Adipocyte (in vitro differentiated cells): ENCODE data around the gene MCC.

Experiments
- DNase-seq: peaks from one replicate; pipeline ENCODE4 v3.0.0-alpha.2; 2015; ENCODE audit warnings: low read depth
- H3K27me3 ChIP-seq: replicated peaks from 2 replicates; pipeline ENCODE4 v1.7.0; 2013; ENCODE audit warnings: mild to moderate bottlenecking, low read length, moderate library complexity; ENCODE audit not compliant: control insufficient read depth, insufficient read depth
- H3K36me3 ChIP-seq: 2 replicates; pipeline ENCODE4 v1.7.0; 2013; ENCODE audit warnings: low read length, mild to moderate bottlenecking, moderate library complexity; ENCODE audit not compliant: control insufficient read depth, insufficient read depth, severe bottlenecking
- H3K4me1 ChIP-seq: 2 replicates; pipeline ENCODE4 v1.7.0; 2013; ENCODE audit warnings: mild to moderate bottlenecking, low read length, moderate library complexity; ENCODE audit not compliant: control insufficient read depth, insufficient read depth
- H3K4me3 ChIP-seq: 2 replicates; pipeline ENCODE4 v1.7.0; 2013; ENCODE audit warnings: mild to moderate bottlenecking, low read length, moderate library complexity
- H3K9ac ChIP-seq: 2 replicates; pipeline ENCODE4 v1.7.0; 2013; ENCODE audit warnings: mild to moderate bottlenecking, low read length, moderate library complexity
- H3K9me3 ChIP-seq: 2 replicates; pipeline ENCODE4 v1.7.0; 2013; ENCODE audit warnings: mild to moderate bottlenecking, low read length, moderate library complexity; ENCODE audit not compliant: control insufficient read depth

The MCC gene

GRCh38 chr5:113281194-113281593 lies 207.1 kb downstream of the MCC start:
- no peak overlapping the region for H3K4me3 ChIP-seq
- H3K9ac ChIP-seq: no peak overlapping the region
- no peak for DNase-seq
- H3K4me1 ChIP-seq: peaks cover 20% of the 10 kb centered on the region
- no peaks in the 10 kb centered on the region for H3K9me3 ChIP-seq
- no peaks in the 10 kb centered on the region for H3K36me3 ChIP-seq
- H3K27me3 ChIP-seq: no peaks in the 10 kb centered on the region

- Histone ChIP-seq H3K9ac (no peak overlapping the region), H3K4me3 (no peak overlapping the region), H3K9me3 (no peaks in the 10 kb centered on the region), H3K36me3 (no peaks in the 10 kb centered on the region), H3K27me3 (no peaks in the 10 kb centered on the region), H3K4me1 (peaks cover 14% of the 10 kb centered on the region)
- DNase-seq: no peak
Measured at GRCh38 chr5:113280541-113280940, 207.7 kb downstream of the MCC start.

- Histone ChIP-seq H3K9ac (no peak overlapping the region), H3K4me1 (peaks cover 17% of the 10 kb centered on the region), H3K9me3 (no peaks in the 10 kb centered on the region), H3K36me3 (no peaks in the 10 kb centered on the region), H3K27me3 (no peaks in the 10 kb centered on the region), H3K4me3 (no peak overlapping the region)
- no peak for DNase-seq
Measured at GRCh38 chr5:113278976-113279375, 209.3 kb downstream of the MCC start.

GRCh38 chr5:113276493-113276892 lies 211.8 kb downstream of the MCC start:
- Histone ChIP-seq H3K9ac (no peak overlapping the region), H3K9me3 (no peaks in the 10 kb centered on the region), H3K4me1 (peaks cover 28% of the 10 kb centered on the region), H3K27me3 (no peaks in the 10 kb centered on the region), H3K4me3 (no peak overlapping the region), H3K36me3 (no peaks in the 10 kb centered on the region)
- no peak for DNase-seq

GRCh38 chr5:113276001-113276400 lies 212.3 kb downstream of the MCC start:
- peak; percentile 81 for DNase-seq
- H3K4me3 ChIP-seq: no peak overlapping the region
- H3K36me3 ChIP-seq: no peaks in the 10 kb centered on the region
- H3K9ac ChIP-seq: no peak overlapping the region
- no peaks in the 10 kb centered on the region for H3K9me3 ChIP-seq
- H3K4me1 ChIP-seq: peaks cover 27% of the 10 kb centered on the region
- no peaks in the 10 kb centered on the region for H3K27me3 ChIP-seq

- no peak overlapping the region for H3K4me3 ChIP-seq
- no peak overlapping the region for H3K9ac ChIP-seq
- H3K9me3 ChIP-seq: no peaks in the 10 kb centered on the region
- no peaks in the 10 kb centered on the region for H3K36me3 ChIP-seq
- DNase-seq: no peak
- no peaks in the 10 kb centered on the region for H3K27me3 ChIP-seq
- peaks cover 27% of the 10 kb centered on the region for H3K4me1 ChIP-seq
Measured at GRCh38 chr5:113274836-113275414, 213.3 kb downstream of the MCC start.

GRCh38 chr5:113273948-113274347 lies 214.3 kb downstream of the MCC start:
- Histone ChIP-seq H3K4me1 (peaks cover 23% of the 10 kb centered on the region), H3K9ac (no peak overlapping the region), H3K27me3 (no peaks in the 10 kb centered on the region), H3K4me3 (no peak overlapping the region), H3K9me3 (no peaks in the 10 kb centered on the region), H3K36me3 (no peaks in the 10 kb centered on the region)
- no peak for DNase-seq

GRCh38 chr5:113271745-113272454 lies 216.4 kb downstream of the MCC start:
- Histone ChIP-seq H3K4me1 (peaks cover 30% of the 10 kb centered on the region), H3K4me3 (no peak overlapping the region), H3K27me3 (no peaks in the 10 kb centered on the region), H3K9ac (no peak overlapping the region), H3K36me3 (no peaks in the 10 kb centered on the region), H3K9me3 (no peaks in the 10 kb centered on the region)
- no peak for DNase-seq

GRCh38 chr5:113271015-113271414 lies 217.2 kb downstream of the MCC start:
- Histone ChIP-seq H3K9ac (no peak overlapping the region), H3K36me3 (no peaks in the 10 kb centered on the region), H3K27me3 (no peaks in the 10 kb centered on the region), H3K4me3 (no peak overlapping the region), H3K4me1 (peaks cover 39% of the 10 kb centered on the region), H3K9me3 (no peaks in the 10 kb centered on the region)
- DNase-seq: peak; percentile 49

GRCh38 chr5:113270086-113270485 lies 218.2 kb downstream of the MCC start:
- H3K4me1 ChIP-seq: peaks cover 40% of the 10 kb centered on the region
- no peaks in the 10 kb centered on the region for H3K27me3 ChIP-seq

GRCh38 chr5:113269023-113269997 lies 218.9 kb downstream of the MCC start:
- Histone ChIP-seq H3K4me3 (no peak overlapping the region), H3K4me1 (peaks cover 38% of the 10 kb centered on the region), H3K27me3 (no peaks in the 10 kb centered on the region), H3K9ac (no peak overlapping the region), H3K9me3 (no peaks in the 10 kb centered on the region), H3K36me3 (no peaks in the 10 kb centered on the region)
- DNase-seq: no peak

More at GRCh38 chr5:113270086-113270485, 218.2 kb downstream of the MCC start:
- no peak for DNase-seq
- H3K9ac ChIP-seq: no peak overlapping the region
- H3K9me3 ChIP-seq: no peaks in the 10 kb centered on the region
- H3K36me3 ChIP-seq: no peaks in the 10 kb centered on the region
- no peak overlapping the region for H3K4me3 ChIP-seq
